Suprapubic skin (tissue), 4 donors: ENCODE data around the gene CARTPT. TPM values are rescaled to one million over a fixed set of nuclear protein-coding genes. Genes with fewer than 3 reads are reported as not detected.

Experiments used
- DNase-seq, 2 donors: peaks; one replicate each; pipeline ENCODE4 v3.0.0-alpha.2; 2019; ENCODE audit warnings: low spot score in 2 of 2
- H3K27ac ChIP-seq: fragments of 200-600 bp; sonication (generic); one replicate; pipeline ENCODE4 v1.5.1; 2019
- H3K27me3 ChIP-seq: fragments of 200-600 bp; sonication (generic); one replicate; pipeline ENCODE4 v1.5.1; 2019
- H3K36me3 ChIP-seq: fragments of 200-600 bp; sonication (generic); one replicate; pipeline ENCODE4 v1.5.1; 2019
- H3K4me1 ChIP-seq: fragments of 200-600 bp; sonication (generic); one replicate; pipeline ENCODE4 v1.5.1; 2019
- H3K4me3 ChIP-seq: fragments of 200-600 bp; sonication (generic); one replicate; pipeline ENCODE4 v1.5.1; 2019; ENCODE audit warnings: mild to moderate bottlenecking
- H3K9me3 ChIP-seq: fragments of 200-600 bp; sonication (generic); one replicate; pipeline ENCODE4 v1.5.1; 2019
- EP300 ChIP-seq: sonication (generic); formaldehyde crosslinking; IDR thresholded peaks from one replicate; pipeline ENCODE4 v1.6.1; 2017; ENCODE audit warnings: antibody characterized with exemption
- POLR2A ChIP-seq, 2 donors: fragments of 450-650 bp; IDR thresholded peaks; one replicate each; pipeline ENCODE4 v1.6.1; 2017; ENCODE audit warnings: antibody characterized with exemption in 2 of 2, mild to moderate bottlenecking in 2 of 2, moderate library complexity in 2 of 2
- POLR2AphosphoS5 ChIP-seq, 3 donors: sonication (generic); formaldehyde crosslinking; IDR thresholded peaks; one replicate each; pipeline ENCODE4 v1.6.1; 2017; ENCODE audit warnings: antibody characterized with exemption in 3 of 3
- WGBS: methylation state at CpG from one replicate; pipeline ENCODE4 v1.1.5; 2018; 5-methylcytosine and 5-hydroxymethylcytosine counted together
- total RNA-seq, 4 donors: library from RNA; depleted of rRNA; stranded (reverse); fragments of >200 nt; gene quantifications; one replicate each; pipeline ENCODE4 v1.1.0, GENCODE V29; 2016
- TF ChIP-seq, protein P1 (sequence below), 2 donors: fragments of 200-600 bp in 1 of 2; fragments of 450-650 bp in 1 of 2; sonication (generic) in 1 of 2; IDR thresholded peaks; one replicate each; pipeline ENCODE4 v1.5.1; 2016 to 2019; ENCODE audit warnings: antibody characterized with exemption in 2 of 2, mild to moderate bottlenecking in 1 of 2, moderate library complexity in 1 of 2

Gene CARTPT
- total RNA-seq, 4 donors from 2014 or later, result not detected

DNA sequence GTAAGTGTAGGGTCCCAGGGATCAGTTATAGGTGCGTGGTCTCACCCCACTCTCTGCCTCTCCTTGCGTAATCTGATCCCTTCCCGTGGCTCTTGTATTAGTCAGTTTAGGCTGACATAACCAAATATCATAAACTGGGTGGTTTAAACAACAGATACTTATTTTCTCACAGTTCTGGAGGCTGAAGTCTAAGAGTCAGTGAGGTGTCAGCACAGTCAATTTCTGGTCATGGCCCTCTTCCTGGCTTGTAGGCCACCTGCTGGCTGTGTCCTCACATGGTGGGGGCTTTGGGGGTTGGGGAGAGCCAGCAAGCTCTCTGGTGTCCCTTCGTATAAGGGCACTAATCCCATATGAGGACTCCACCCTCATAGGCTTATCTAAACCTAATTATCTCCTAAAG is 32.3 kb downstream of the CARTPT start:
- DNase-seq, result no peak
- no peak overlapping the region for H3K4me3 ChIP-seq
- no peaks in the 10 kb centered on the region for H3K4me1 ChIP-seq
- H3K27me3 ChIP-seq, result no peaks in the 10 kb centered on the region
- no peaks in the 10 kb centered on the region for H3K9me3 ChIP-seq
- 77% methylated on average over 4 of the region's 4 CpGs for WGBS
- H3K36me3 ChIP-seq, result no peaks in the 10 kb centered on the region
- TF ChIP-seq, protein P1, sequence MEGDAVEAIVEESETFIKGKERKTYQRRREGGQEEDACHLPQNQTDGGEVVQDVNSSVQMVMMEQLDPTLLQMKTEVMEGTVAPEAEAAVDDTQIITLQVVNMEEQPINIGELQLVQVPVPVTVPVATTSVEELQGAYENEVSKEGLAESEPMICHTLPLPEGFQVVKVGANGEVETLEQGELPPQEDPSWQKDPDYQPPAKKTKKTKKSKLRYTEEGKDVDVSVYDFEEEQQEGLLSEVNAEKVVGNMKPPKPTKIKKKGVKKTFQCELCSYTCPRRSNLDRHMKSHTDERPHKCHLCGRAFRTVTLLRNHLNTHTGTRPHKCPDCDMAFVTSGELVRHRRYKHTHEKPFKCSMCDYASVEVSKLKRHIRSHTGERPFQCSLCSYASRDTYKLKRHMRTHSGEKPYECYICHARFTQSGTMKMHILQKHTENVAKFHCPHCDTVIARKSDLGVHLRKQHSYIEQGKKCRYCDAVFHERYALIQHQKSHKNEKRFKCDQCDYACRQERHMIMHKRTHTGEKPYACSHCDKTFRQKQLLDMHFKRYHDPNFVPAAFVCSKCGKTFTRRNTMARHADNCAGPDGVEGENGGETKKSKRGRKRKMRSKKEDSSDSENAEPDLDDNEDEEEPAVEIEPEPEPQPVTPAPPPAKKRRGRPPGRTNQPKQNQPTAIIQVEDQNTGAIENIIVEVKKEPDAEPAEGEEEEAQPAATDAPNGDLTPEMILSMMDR (IDR thresholded peaks at IDR 0.05), result no peak
- TF ChIP-seq EP300 (no peak), POLR2AphosphoS5 (IDR thresholded peaks at IDR 0.05) (no peak)
- no peak overlapping the region for H3K27ac ChIP-seq

DNA sequence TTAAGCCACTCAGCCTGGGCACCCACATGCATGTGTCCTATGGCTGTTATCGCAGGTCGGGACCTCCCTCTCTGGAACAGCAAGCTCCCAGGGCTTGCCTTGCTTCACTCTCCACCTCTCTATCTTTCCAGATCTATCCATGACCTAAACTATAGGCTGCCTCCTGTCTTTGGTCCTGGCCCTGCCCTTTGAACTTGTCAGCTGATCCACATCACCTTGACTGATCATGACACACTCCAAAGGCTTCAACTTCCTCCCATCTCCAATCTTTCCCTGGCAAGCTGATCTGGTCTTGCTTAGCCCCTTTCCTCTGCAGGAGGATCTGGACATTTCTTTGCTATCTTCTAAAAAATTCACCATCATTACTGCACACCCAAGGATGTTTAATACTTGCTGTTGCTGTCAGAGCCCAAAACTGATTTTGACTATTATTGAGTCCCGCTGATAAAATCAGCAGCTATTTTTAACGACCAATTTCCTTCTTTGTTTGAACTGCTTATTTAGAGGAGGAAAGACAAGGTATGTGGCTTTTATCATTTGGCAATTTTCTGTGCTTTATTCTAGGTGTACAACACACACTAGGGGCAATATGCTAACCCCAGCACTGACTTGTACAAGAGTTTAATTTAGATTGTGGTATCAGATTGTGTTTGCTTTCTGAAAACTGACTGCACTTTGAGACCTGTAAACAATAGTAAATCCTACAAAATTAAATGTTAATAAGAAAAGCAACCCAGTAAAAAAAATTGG is 33.5 kb downstream of the CARTPT start:
- H3K27ac ChIP-seq, result no peak overlapping the region
- TF ChIP-seq POLR2AphosphoS5 (IDR thresholded peaks at IDR 0.05) (no peak), EP300 (no peak), POLR2A (IDR thresholded peaks at IDR 0.05) (no peak)
- TF ChIP-seq, protein P1 (IDR thresholded peaks at IDR 0.05), result no peak
- 70% methylated on average over 4 of the region's 4 CpGs for WGBS

DNA sequence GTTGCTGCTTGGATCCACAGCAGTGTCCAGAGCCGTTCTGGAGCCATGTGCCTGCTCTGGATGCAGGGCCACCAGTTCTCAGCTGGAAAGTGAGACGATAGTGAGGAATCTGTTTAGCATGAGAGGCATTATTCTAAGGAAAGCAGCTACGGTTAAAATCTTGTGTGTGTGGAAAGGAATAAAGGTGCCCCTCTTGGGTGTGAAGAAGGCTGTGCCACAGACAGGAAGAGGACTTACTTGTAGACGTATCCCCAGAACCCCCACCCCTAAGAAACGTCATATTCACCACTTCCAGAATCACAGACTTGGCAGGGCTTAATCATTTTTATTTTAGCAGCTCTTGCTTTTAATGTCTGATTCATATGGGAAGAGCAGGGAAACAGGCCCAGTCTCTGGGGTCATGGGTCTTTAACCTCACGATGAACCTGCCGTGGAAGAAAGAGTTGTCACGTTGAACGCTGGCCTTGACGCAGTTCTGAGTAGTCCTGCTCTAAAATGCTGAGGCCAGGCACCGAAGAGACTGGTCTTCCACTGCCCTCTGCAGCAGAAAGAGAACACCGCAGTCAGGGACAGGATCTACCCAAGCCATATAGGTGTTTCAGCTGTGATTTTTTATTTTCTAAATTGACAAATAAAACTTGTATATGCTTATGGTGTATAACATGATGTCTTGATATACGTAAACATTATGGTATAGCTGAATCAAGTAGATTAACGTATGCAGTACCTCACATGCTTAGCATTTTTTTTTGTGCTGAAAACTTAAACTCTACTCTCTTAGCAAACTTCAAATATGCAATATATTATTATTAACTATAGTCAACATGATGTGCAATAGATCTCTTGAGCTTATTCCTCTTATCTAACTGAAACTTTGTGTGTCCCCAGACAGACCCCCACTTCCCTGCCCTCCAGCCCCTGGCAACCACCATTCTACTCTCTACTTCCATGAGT is 38.8 kb downstream of the CARTPT start:
- Histone ChIP-seq H3K4me3 (peak overlapping the region; percentile 16), H3K4me1 (peaks cover 6% of the 10 kb centered on the region), H3K36me3 (no peaks in the 10 kb centered on the region), H3K9me3 (no peaks in the 10 kb centered on the region), H3K27ac (no peak overlapping the region), H3K27me3 (no peaks in the 10 kb centered on the region)
- WGBS, result 18% methylated on average over 14 of the region's 14 CpGs
- DNase-seq, result no peak
- TF ChIP-seq, protein P1 (IDR thresholded peaks at IDR 0.05), result peak; percentile 58 to 74
- TF ChIP-seq EP300, result no peak
- TF ChIP-seq POLR2AphosphoS5 (IDR thresholded peaks at IDR 0.05), result no peak

More for the DNA sequence above, 33.5 kb downstream of the CARTPT start:
- no peak for DNase-seq
- Histone ChIP-seq H3K4me3 (no peak overlapping the region), H3K27me3 (no peaks in the 10 kb centered on the region), H3K9me3 (no peaks in the 10 kb centered on the region), H3K4me1 (peaks cover 2% of the 10 kb centered on the region), H3K36me3 (no peaks in the 10 kb centered on the region)

DNA sequence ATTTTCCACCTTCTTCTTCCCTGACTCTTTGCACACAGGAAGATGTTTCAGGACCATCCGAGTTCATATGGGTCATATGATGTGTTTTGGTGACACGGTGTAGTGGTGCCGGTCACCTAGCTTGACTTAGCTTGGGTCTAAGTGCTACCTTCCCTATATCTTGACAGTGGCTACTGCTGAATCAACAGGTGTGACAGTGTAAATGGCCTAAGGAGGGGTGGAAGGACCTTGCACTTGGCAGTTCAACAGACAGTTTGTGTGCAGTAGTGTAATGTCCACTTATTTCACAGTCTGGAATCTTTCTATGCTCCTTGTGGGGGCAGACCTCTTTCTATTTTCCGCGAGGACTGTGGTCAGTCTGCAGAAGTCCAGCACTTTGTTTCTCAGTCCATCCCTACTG is 43.8 kb downstream of the CARTPT start:
- Histone ChIP-seq H3K4me1 (peaks cover 2% of the 10 kb centered on the region), H3K9me3 (no peaks in the 10 kb centered on the region), H3K4me3 (no peak overlapping the region), H3K27ac (no peak overlapping the region), H3K36me3 (no peaks in the 10 kb centered on the region), H3K27me3 (no peaks in the 10 kb centered on the region)
- TF ChIP-seq POLR2A (IDR thresholded peaks at IDR 0.05) (no peak), EP300 (no peak), POLR2AphosphoS5 (IDR thresholded peaks at IDR 0.05) (no peak)
- TF ChIP-seq, protein P1 (IDR thresholded peaks at IDR 0.05), result no peak
- no peak for DNase-seq
- 99% methylated on average over 5 of the region's 5 CpGs for WGBS

DNA sequence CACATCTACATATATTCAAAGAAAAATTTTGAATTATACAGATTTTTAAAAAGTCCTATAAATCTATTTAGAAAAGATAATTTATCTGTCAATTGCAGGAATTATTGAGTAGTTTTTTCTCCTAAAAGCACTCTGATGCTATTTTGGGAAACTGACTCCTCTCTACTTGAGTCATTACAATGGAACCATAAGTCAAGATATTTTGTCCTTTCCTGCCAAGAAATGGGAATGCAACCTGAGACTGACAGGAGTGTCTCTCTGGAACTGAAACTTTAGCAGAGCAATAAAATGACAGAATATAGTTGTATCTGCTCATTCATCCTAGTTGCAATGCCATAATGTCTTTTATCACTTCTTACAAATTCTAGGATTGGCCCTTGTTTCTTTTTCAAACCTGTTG is 48.6 kb downstream of the CARTPT start:
- DNase-seq, result no peak
- no peak for TF ChIP-seq POLR2A (IDR thresholded peaks at IDR 0.05)
- TF ChIP-seq EP300, result no peak
- TF ChIP-seq, protein P1 (IDR thresholded peaks at IDR 0.05), result no peak
- no peak for TF ChIP-seq POLR2AphosphoS5 (IDR thresholded peaks at IDR 0.05)
- H3K9me3 ChIP-seq, result no peaks in the 10 kb centered on the region
- no peak overlapping the region for H3K27ac ChIP-seq
- no peaks in the 10 kb centered on the region for H3K27me3 ChIP-seq
- no peaks in the 10 kb centered on the region for H3K4me1 ChIP-seq
- no peak overlapping the region for H3K4me3 ChIP-seq
- H3K36me3 ChIP-seq, result no peaks in the 10 kb centered on the region
